Measurements from ENCODE around the gene WIPF1.

GRCh38 chr2:174535083-174535482, 62.5 kb downstream of the WIPF1 start:
- no peak for TF ChIP-seq CTCF (IDR thresholded peaks at IDR 0.05; ENCODE audit: insufficient read depth, low read depth, low read length)
- TF ChIP-seq EZH2 (IDR thresholded peaks at IDR 0.05; ENCODE audit: insufficient read depth, low read length): no peak

Measured in astrocyte (in vitro differentiated cells and primary cell).